Measurements from ENCODE around the gene KCNAB3. TPM values are rescaled to one million over a fixed set of nuclear protein-coding genes. Genes with fewer than 3 reads are reported as not detected.

Gene KCNAB3
- total RNA-seq, 2 donors from 2014 or later, result 0.39 TPM; not detected in 1

GRCh38 chr17:7971651-7972050, 42.0 kb upstream of the KCNAB3 start:
- Histone ChIP-seq H3K27ac (no peak overlapping the region), H3K9me3 (peaks cover 0 to 18% of the 10 kb centered on the region in 2 donors), H3K27me3 (no peaks in the 10 kb centered on the region), H3K4me1 (no peaks in the 10 kb centered on the region), H3K4me3 (no peak overlapping the region), H3K36me3 (no peaks in the 10 kb centered on the region)
- TF ChIP-seq, protein P1, sequence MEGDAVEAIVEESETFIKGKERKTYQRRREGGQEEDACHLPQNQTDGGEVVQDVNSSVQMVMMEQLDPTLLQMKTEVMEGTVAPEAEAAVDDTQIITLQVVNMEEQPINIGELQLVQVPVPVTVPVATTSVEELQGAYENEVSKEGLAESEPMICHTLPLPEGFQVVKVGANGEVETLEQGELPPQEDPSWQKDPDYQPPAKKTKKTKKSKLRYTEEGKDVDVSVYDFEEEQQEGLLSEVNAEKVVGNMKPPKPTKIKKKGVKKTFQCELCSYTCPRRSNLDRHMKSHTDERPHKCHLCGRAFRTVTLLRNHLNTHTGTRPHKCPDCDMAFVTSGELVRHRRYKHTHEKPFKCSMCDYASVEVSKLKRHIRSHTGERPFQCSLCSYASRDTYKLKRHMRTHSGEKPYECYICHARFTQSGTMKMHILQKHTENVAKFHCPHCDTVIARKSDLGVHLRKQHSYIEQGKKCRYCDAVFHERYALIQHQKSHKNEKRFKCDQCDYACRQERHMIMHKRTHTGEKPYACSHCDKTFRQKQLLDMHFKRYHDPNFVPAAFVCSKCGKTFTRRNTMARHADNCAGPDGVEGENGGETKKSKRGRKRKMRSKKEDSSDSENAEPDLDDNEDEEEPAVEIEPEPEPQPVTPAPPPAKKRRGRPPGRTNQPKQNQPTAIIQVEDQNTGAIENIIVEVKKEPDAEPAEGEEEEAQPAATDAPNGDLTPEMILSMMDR (IDR thresholded peaks at IDR 0.05), result no peak
- DNase-seq (ENCODE audit: low spot score), result no peak

DNA sequence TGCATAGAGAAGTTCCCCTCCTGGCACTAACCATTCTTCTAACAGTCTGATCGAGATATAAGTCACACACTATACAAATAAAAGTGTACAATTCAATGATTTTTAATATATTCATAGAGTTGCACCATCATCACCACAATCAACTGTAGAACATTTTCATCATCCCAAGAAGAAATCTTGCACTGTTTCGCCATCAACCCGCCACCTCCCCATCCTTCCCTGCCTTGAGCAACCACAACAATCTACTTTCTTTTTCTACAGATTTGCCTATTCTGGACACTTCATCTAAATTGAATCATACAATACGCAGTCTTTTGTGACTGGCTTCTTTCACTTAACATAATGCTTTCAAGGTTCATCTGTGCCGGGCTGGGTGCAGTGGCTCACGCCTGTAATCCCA, 39.8 kb upstream of the KCNAB3 start:
- TF ChIP-seq, protein P1 (IDR thresholded peaks at IDR 0.05), result no peak
- Histone ChIP-seq H3K4me3 (no peak overlapping the region), H3K4me1 (no peaks in the 10 kb centered on the region), H3K36me3 (no peaks in the 10 kb centered on the region), H3K27ac (no peak overlapping the region), H3K9me3 (peaks cover 0 to 6% of the 10 kb centered on the region in 2 donors), H3K27me3 (no peaks in the 10 kb centered on the region)
- DNase-seq (ENCODE audit: low spot score), result no peak

DNA sequence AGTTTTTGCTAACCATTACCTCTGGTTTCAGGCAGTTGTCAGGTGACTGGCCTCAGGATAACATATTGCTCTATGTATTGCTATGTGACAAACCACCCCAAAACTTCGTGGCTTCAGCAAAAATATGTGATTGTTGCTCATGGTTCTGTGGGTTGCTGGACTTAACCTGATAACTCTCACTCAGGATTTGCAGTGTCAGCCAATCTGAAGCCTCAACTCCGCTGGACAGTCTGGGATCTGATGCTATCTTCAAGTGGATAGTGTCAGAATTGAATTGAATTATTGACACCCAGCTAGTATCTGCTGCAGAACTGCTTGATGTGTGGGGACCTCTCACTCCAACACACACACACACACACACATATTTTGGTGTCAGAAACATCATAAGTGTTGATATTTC, 38.1 kb upstream of the KCNAB3 start:
- TF ChIP-seq, protein P1 (IDR thresholded peaks at IDR 0.05), result no peak
- no peaks in the 10 kb centered on the region for H3K36me3 ChIP-seq
- H3K9me3 ChIP-seq, result no peaks in the 10 kb centered on the region
- H3K4me1 ChIP-seq, result no peaks in the 10 kb centered on the region
- H3K4me3 ChIP-seq, result no peak overlapping the region
- H3K27me3 ChIP-seq, result no peaks in the 10 kb centered on the region
- no peak overlapping the region for H3K27ac ChIP-seq
- no peak for DNase-seq (ENCODE audit: low spot score)

DNA sequence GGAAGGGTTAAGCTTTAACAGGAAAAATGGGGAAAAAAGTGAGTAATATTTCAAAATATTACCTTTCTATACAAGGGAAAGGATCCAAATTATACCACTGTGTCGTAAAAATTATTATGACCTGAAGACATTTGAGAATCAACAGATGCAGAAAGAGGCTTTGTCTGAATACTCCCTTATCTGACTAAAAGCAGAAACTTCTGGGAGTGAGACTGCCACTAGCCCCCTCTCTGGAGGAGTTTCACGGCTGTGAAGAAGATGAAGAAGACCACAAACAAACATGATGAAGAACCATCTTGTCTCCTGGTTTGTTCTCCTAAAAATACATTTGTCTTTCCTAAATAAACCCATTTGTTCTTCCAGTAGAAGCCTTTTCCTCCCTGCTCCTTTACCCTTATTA, 31.8 kb upstream of the KCNAB3 start:
- H3K27me3 ChIP-seq, result no peaks in the 10 kb centered on the region
- no peak overlapping the region for H3K27ac ChIP-seq
- no peaks in the 10 kb centered on the region for H3K36me3 ChIP-seq
- TF ChIP-seq, protein P1 (IDR thresholded peaks at IDR 0.05), result no peak
- no peak for DNase-seq (ENCODE audit: low spot score)
- peaks cover 0 to 3% of the 10 kb centered on the region in 2 donors for H3K4me1 ChIP-seq
- no peak overlapping the region for H3K4me3 ChIP-seq
- no peaks in the 10 kb centered on the region for H3K9me3 ChIP-seq

DNA sequence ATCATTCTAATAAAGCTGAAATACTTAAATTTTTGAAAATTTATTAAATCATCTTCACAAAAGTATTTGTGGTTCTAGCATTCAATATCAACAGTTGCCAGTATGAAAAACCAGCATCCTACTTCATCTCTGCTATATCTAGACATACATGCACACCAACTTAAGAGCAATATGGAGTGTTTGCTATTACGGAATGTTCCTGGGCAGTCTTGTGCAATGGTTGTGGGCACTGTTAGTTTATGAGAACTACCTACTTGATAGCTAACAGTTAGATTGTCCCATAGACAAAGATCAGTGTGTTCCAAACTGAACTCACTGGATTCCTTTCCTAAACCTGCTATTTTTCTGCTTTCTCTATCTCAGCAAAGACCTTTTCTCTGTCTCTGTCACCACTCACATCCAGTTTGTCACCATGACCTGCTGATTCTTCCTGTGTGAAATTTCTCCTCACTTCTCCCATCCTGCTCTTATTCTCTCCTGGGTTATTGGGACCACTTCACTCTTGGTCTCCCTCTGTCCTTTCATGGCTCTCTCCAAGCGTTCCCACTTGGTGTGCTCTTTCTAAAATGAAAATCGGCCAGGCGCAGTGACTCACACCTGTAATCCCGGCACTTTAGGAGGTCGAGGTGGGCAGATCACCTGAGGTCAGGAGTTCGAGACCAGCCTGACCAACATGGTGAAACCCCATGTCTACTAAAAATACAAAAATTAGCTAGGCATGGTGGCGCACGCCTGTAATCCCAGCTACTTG, 30.0 kb upstream of the KCNAB3 start:
- H3K36me3 ChIP-seq, result no peaks in the 10 kb centered on the region
- no peak overlapping the region for H3K4me3 ChIP-seq
- H3K4me1 ChIP-seq, result peaks cover 0 to 16% of the 10 kb centered on the region in 2 donors
- no peaks in the 10 kb centered on the region for H3K27me3 ChIP-seq
- no peak overlapping the region for H3K27ac ChIP-seq
- DNase-seq (ENCODE audit: low spot score), result no peak
- no peaks in the 10 kb centered on the region for H3K9me3 ChIP-seq
- TF ChIP-seq, protein P1 (IDR thresholded peaks at IDR 0.05), result no peak
